CMK (cell line): ENCODE measurements around the gene SRSF2.
"Not testable (repeated sequence)": the region's sequence is repeated elsewhere in the genome, so short reads cannot be mapped to it uniquely, and the experiment has no call there.

Source experiments
- DNase-seq: peaks from one replicate; pipeline ENCODE4 v3.0.0-alpha.2; 2010; ENCODE audit warnings: low read depth

The SRSF2 gene

DNA sequence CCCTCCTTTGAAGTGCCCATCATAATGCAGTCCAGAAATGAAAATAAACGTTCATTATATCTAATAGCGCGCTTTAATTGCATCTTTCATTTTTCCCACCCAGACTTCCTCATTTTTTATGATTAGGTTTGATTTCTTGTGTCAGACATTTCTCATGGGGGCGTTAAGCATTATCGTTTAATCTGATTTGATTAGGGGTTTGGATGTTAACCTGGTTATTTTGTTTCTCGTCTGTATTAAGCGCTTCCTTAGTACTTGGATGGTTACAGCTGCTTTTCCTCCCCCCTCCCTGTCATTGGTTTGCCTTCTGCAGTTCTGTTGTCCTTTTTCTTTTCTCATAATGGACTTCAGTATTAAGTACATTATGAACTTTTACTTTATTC lies 1.3 kb upstream of the SRSF2 start:
- no peak for DNase-seq

DNA sequence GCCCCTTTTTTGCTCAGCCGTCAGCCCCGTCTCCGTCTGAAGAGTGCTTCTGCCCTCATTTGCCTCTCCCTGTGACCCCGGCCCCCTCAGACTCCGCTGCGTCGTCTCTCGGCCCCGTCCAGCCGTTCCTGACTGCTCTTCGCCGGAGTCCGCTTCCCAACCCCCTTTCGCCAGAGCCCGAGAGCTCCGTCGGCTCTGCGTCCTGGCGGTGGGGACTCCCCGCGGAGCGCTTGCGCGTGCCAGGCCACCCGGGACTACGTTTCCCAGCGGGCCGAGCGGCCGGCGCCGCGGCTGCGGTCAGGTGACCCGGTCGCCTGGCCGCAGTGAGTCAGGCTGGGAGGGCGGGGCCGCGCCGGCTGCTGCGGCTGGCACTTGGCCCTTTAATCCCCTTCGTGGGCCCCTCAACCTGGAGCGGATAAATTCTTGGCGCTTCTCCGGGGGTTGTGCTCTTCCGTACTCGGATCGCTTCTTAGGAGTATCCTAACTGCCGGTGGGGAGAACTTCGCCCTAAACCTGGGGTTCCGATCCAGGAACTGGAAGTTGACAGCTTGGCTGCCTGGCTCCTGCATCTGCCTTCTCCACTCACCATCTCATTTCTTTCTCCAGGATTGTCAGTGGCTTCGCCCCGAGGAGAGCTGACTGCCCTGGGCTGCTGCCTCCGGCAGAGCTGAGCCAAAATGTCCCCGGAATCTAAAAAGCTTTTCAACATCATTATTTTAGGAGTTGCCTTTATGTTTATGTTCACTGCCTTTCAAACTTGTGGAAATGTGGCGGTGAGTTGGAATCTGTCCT lies 741 bp upstream of the SRSF2 start, which contains the start of gene MFSD11:
Gene MFSD11, plus strand, starts transcription at position 444 of the 792 bp plus-strand sequence. Its CDS starts 234 bp downstream, at position 678.
- peak; percentile 86 for DNase-seq

DNA sequence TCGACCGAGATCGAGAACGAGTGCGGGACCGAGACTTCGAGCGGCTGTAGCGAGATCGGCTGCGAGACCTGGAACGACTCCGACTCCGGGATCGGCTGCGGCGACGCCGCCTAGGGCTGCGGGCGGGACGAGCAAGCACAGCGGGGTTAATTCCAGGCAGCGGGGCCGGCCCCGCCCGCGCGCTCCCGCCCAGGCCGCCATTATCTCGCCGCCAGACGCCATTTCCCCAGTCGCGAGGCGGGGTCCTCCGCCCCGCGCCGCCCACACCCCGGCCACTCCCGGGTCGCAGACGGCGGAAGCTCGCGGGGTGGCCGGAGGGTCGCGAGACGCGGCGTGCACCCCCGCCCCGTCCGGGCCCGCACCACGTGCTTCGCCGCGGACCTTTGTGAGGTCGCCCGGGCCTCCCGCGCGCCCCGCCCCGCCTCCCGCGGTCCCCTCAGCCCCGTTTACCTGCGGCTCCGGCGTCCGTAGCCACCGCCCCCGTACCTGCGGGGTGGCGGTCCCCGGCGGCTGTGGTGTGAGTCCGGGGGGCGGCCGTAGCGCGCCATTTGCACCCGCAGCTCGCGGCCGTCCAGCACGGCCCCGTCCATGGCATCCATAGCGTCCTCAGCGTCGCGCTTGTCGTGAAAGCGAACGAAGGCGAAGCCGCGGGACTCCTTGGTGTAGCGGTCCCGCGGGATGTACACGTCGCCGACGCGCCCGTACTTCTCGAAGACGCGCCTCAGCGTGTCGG lies 616 bp downstream of the SRSF2 start:
- no peak for DNase-seq

DNA sequence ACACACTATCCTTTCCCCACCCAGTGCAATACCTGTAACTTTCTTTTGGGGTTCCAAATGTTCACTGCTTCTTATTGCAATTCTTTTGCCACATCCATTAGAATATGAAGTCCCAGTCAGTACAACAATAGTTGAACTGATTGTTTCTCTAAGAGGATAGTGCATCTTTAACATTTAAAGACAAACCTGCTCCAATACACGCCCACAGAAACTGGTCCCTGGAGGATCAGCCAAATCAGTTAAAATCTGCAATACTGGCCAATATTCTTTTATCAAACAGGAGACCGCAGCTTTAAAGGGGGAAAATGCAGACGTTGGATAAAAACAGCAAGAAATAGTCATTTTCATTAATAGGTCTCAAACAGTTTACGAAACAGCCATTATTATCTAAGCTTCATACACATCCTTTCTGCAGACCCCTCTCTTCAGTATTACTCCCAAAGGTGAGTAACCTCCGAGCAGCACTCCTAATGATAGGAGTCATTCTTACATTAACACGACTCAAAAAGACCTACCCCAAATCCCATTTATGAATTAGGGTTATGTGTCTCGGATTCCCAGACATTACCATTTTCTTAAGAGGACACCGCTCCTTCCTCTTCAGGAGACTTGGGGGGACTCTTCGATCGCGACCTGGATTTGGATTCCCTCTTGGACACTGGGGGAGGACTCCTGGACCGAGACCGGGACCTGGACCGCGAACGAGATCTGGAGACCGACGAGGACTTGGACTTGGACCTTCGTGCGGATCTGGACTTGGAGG lies 1.4 kb downstream of the SRSF2 start:
- no peak for DNase-seq

DNA sequence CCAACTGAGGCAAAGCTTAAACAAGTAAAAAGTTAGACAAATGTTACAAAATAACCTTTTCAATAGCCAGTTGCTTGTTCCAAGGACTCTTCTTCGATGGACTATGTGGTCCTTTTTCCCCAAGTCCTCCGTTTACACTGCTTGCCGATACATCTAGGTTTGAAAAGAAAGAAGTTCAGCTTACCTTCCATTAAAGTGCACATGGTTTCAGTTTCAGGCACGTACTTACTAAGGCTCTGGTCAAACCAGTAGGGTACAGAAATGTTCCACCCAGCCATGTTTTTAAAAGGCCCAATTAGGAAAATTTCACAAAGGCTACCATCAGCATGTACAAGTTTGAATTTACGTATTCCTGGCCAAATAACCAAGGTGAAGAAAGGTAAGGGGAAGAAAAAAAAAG lies 2.1 kb downstream of the SRSF2 start:
- DNase-seq: no peak

DNA sequence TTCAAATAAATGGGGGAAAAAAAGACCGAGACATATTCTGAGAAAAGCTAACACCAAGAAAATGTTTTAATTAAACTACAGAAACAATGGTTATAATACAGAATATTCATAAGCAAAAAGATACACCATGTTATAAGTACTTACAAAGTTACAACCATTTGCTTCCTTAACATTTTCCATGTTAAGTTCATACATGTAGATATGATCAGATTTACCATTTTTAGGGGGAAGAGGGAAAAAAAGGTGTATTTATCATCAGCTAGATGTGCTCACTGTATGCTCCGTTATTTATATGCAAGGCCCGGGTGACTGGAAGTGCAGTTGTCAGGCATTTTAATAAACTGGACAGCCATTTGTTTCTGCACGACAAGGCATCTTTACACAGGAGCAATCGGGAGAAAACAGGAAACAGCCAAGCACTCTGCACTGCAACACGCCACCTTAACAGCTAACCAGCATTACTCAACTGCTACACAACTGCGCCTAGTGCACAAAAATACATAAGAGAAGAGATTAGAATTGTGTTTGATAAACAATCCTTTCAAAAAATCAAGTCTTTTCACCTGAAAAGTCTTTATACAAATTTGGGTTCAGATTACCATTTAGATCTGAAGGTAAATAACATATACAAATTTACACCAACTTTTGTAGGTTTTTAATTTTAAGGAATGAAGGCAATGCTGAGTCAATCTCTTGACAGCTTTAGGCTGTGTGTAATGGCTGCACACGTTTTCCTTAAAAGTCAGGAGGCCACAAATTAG lies 2.9 kb downstream of the SRSF2 start:
- DNase-seq: no peak

DNA sequence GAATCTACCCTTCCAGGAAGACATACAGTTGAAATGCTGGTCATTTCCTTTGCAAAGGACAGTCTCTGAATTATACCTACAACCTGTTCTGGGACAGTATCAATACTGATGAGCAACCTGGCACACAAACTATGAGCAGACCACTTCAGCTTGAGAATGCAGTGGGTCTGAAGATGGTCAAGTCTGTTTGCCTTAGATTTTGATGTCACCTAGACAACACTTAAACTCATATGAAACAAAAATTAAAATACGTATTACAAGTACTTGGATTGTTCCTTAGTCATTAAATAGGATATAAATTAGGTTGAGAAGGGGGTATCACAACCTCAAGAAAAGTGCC lies 3.5 kb downstream of the SRSF2 start:
- DNase-seq: no peak

DNA sequence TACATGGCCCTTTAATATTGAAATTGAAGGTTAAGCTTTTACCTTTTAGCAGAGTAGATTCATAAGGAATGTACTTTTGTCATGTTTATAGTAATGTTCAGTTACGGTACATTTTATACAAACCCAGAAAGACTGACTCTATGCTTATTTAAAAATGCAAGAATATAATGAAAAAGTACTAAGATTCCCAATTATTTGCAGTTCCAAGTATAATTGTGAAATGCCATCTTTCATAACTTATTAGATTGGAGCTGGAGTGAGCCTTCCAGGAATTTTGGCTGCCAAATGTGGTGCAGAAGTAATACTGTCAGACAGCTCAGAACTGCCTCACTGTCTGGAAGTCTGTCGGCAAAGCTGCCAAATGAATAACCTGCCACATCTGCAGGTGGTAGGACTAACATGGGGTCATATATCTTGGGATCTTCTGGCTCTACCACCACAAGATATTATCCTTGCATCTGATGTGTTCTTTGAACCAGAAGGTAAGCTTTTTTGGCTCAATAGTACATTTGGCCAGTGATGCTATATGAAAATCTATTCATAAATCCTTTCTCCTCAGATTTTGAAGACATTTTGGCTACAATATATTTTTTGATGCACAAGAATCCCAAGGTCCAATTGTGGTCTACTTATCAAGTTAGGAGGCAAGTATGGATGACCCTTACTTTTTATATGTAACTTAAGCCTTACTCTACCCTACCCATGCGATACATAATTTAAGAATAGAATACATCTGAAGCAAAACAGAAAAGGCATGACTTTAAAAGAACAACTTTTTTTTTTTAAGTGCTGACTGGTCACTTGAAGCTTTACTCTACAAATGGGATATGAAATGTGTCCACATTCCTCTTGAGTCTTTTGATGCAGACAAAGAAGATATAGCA lies 4.2 kb downstream of the SRSF2 start:
- no peak for DNase-seq

DNA sequence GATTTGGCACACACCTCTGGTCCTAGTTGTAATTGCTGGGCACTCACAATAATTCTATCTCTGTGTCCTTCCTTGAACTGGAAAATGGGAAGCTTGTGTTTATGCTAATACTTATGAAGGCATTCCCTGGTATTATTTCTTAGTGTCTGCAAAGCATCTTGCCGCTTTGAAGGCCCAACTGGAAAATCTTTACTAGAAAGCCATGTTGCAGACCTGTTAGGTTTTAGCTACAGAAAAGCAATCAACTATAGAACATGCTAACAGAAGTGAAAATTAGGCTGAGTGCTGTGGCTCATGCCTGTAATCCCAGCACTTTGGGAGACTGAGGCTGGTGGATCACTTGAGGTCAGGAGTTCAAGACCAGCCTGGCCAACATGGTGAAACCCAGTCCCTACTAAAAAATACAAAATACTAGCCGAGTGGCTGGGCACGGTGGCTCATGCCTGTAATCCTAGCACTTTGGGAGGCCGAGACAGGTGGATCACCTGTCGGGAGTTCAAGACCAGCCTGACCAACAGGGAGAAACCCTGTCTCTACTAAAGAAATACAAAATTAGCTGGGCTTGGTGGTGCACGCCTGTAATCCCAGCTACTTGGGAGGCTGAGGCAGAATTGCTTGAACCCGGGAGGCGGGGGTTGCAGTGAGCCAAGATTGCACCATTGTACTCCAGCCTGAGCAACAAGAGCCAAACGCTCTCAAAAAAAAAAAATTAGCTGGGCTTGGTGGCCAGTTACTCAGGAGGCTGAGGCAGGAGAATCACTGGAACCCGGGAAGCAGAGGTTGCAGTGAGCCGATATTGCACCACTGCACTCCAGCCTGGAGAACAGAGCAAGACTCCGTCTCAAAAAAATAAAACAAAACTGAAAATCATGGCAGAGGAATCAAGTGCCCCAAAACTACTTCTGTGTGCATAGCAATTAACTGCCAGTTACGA lies 5.1 kb downstream of the SRSF2 start:
- not testable (repeated sequence) for DNase-seq

DNA sequence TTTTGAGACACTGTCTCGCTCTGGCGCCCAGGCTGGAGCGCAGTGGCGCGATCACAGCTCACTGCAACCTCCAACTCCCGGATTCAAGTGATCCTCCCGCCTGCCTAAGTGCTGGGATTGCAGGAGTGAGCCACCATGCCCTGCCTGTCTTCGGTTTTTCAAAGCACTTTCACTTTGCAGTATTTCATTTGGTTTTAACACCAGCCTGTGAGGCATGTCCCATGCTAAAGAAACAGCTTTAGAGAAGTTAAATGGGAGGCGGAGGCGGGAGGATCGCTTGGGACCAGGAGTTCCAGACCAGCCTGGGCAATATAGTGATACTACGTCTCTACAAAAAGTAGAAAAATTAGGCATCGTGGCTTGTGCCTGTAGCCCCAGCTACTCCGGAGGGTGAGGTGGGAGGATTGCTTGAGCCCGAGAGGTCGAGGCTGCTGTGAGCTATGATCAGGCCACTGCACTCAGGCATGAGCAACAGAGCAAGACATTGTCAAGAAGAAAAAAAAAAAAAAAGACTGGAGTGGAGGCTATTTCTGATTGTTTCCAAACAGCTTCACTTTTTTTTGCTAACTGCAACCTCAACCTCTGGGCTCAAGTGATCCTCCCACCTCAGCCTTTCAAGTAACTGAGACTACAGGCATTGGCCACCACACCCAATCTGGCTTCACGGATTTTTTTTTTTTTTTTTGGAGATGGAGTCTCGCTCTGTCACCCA lies 9.2 kb downstream of the SRSF2 start:
- no peak for DNase-seq

DNA sequence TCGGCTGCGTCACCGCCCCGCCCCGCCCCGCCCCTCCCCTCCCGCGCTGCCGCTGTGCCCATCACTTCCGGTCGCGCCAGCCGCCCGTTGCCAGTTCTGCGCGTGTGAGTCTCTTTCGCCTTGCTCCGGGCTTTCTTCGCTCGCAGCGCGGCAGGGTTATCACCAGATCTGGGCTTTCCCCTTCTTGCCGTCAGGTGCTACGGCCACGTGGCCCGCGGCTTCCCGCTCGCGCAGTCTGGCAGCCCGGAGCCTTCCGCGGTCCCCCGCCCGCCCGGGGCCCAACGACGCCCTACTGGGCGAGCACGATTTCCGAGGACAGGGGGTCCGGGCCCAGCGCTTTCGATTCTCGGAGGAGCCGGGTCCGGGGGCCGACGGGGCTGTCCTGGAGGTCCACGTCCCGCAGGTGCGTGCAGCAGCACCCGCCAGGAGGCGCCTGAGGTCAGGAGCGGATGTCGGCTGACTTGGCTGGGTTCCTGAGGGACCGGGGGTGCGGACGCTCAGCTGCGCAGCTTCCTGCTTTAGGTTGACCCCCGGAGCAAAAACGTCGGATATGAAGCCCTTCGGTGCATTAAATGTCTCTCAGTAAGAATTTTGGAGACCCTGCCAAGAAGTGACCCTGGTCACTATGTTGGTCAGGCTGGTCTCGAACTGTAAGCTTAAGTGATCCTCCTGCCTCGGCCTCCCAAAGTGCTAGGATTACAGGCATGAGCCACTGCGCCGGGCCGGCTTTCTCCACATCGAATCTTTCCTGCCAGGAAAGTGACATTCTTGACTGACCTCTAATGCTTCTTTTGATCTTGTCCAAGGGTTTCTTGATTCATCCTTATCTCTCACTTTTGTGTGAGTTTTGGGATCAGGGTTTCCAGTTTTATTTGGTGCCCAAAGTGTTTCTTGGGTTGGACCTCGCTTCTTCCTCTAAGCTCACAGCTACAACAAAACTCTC lies 10.1 kb downstream of the SRSF2 start, which contains the start of gene METTL23:
Gene METTL23, plus strand, starts transcription at position 64 of the 943 bp plus-strand sequence. CDS start 2,872 bp downstream, outside the sequence.
- no peak for DNase-seq

DNA sequence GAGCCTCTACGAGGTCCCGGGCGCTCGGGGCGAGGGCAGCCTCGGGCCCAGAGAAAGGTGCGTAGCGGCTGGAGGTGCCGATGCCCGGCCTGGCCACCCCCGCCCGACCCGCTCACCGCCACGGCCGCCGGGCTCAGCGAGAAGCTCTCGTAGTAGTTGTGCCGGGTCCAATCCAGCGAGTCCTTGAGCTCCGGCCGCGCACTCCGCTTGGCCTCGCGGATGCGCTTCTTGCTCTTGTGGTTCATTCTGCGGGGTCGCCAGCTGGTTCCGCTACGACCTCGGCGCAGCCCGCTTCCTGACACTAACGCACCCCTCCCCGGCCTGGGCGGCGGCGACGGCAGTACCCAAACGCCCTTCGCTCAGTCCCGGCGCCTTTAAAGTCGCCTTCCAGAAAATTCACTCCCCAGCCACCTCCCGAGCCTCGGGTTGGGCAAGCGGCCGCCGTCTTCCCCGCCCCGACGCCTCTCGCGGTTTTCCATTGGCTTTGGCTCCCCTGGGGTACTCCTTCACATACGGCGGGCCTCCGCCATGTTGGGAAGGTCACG lies 10.8 kb downstream of the SRSF2 start, which contains the start of gene JMJD6:
Gene JMJD6, minus strand, starts transcription at position 376 of the 545 bp plus-strand sequence. Its CDS starts 131 bp downstream, at position 245.
- peak; percentile 91 for DNase-seq

DNA sequence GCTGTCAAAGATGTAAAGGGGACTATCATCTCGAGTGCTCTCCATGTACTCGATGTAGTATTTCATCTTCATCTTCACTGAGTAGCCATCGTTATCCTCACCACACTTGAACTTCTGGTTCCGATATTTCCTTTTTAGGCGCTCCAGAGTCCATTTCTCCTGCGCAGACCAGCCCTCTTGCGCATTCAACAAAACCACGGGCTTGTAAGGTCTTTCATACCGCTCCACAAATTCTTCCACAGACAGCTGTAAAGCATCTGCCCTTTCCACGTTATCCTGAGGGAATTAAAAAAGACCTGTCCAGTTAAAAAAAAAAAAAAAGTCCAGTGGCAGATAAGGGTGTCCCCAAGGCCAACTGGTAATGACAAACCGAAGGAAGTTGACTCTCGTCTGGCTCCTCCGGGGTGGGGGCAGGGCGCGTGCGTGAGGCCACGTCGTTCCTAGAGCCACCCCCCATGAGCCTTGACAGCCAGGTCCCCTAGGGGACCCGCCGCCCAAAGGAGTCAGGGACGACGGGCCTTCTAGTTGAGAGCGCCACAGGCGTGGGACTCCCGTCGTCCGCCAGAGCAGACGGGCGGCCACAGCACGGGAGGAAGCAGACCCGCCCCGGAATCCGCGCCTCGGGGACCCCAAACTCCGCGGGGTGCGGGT lies 11.4 kb downstream of the SRSF2 start:
- peak; percentile 54 for DNase-seq

DNA sequence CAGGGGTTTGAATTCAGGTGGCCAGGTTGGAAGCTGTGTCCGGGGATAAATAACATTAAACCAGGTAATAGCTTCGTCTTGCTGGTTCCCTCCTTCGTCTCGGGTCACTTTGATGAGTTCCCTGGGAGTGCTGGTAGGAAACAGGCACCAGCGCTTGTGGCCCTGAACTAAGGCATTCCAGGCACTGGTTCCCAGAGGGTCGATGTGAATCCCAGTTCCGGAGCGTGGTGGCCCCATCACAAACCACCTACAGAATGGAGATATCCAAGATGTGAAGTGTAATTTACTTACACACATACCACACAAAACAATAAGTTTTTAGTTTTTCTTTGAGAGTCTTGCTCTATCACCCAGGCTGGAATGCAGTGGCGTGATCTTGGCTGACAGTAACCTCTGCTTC lies 13.3 kb downstream of the SRSF2 start:
- DNase-seq: no peak

DNA sequence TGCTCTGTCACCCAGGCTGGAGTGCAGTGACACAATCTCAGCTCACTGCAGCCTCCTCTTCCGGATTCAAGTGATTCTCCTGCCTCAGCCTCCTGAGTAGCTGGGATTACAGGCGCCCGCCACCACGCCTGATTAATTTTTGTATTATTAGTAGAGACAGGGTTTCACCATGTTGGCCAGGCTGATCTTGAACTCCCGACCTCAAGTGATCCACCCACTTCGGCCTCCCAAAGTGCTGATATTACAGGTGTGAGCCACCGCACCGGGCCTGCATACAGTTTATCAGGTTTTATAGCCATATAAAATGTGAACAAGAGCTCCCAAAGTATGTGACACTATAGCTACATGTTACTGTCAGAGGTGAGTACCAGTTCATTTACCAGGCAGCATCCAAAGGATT lies 14.2 kb downstream of the SRSF2 start:
- not testable (repeated sequence) for DNase-seq

DNA sequence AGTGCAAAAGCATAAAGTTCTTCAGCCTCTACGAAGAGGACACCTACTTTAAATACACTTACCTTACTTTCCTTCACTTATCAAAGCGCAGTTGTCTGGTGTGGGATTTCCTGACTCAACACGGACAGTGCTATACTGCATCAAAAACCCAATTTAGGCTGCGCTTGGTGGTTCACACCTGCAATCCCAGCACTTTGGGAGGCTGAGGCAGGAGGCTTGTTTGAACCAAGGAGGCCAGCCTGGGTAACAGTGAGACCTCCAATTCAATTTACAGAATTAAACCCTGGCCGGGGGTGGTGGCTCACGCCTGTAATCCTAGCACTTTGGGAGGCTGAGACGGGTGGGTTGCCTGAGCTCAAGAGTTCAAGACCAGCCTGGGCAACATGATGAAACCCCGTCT lies 14.9 kb downstream of the SRSF2 start:
- no peak for DNase-seq

DNA sequence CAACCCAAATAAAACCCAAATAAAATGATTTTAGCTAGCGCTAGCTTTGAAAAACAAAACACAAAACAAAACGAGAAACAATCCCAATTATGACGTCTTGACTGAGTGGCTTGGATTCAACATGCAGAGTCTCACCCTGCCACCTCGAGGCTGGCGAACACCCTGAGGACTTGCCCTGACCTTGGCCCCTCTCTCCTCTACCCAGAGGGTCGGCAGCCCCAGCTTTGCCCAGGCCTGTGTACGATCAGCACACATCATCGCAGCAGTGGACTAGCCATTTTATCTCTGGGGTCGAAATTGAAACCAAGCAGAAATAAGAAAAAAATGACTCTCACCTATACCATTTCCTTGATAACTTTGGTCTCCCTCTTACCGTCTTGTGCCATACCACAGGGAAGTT lies 15.7 kb downstream of the SRSF2 start:
- DNase-seq: no peak
